Measurements from ENCODE around the gene PIEZO2. TPM values are rescaled to one million over a fixed set of nuclear protein-coding genes. Genes with fewer than 3 reads are reported as not detected.
"Not testable (repeated sequence)": the region's sequence is repeated elsewhere in the genome, so short reads cannot be mapped to it uniquely, and the experiment has no call there.

PIEZO2 gene
- polyA plus RNA-seq, 1 donor = 23.7 TPM

- no peak for DNase-seq
These were observed 222.7 kb downstream of the PIEZO2 start for GRCh38 chr18:10926621-10927161.

GRCh38 chr18:10924290-10924689, 225.1 kb downstream of the PIEZO2 start:
- no peak for DNase-seq

GRCh38 chr18:10923551-10924070, 225.8 kb downstream of the PIEZO2 start:
- DNase-seq = no peak

GRCh38 chr18:10923141-10923540, 226.2 kb downstream of the PIEZO2 start:
- DNase-seq = no peak

GRCh38 chr18:10922712-10923111, 226.7 kb downstream of the PIEZO2 start:
- DNase-seq = not testable (repeated sequence)

- not testable (repeated sequence) for DNase-seq
These were observed 229.1 kb downstream of the PIEZO2 start for GRCh38 chr18:10920309-10920708.

GRCh38 chr18:10919851-10920250, 229.5 kb downstream of the PIEZO2 start:
- DNase-seq = no peak

GRCh38 chr18:10916865-10917264, 232.5 kb downstream of the PIEZO2 start:
- DNase-seq = no peak

GRCh38 chr18:10916387-10916786, 233.0 kb downstream of the PIEZO2 start:
- DNase-seq = no peak

GRCh38 chr18:10915748-10916147, 233.6 kb downstream of the PIEZO2 start:
- DNase-seq = not testable (repeated sequence)

GRCh38 chr18:10914610-10915009, 234.8 kb downstream of the PIEZO2 start:
- not testable (repeated sequence) for DNase-seq

GRCh38 chr18:10913919-10914318, 235.4 kb downstream of the PIEZO2 start:
- no peak for DNase-seq

- DNase-seq = no peak
These were observed 236.4 kb downstream of the PIEZO2 start for GRCh38 chr18:10912790-10913545.

- DNase-seq = no peak
These were observed 239.6 kb downstream of the PIEZO2 start for GRCh38 chr18:10909724-10910123.

- no peak for DNase-seq
These were observed 240.6 kb downstream of the PIEZO2 start for GRCh38 chr18:10908760-10909159.

GRCh38 chr18:10907749-10908148, 241.6 kb downstream of the PIEZO2 start:
- no peak for DNase-seq

- DNase-seq = no peak
These were observed 248.0 kb downstream of the PIEZO2 start for GRCh38 chr18:10901329-10901728.

- no peak for DNase-seq
These were observed 248.9 kb downstream of the PIEZO2 start for GRCh38 chr18:10900435-10900834.

GRCh38 chr18:10899481-10899880, 249.9 kb downstream of the PIEZO2 start:
- DNase-seq = no peak

GRCh38 chr18:10898417-10898974, 250.9 kb downstream of the PIEZO2 start:
- no peak for DNase-seq

GRCh38 chr18:10896851-10897250, 252.5 kb downstream of the PIEZO2 start:
- no peak for DNase-seq

GRCh38 chr18:10895976-10896375, 253.4 kb downstream of the PIEZO2 start:
- no peak for DNase-seq

- DNase-seq = no peak
These were observed 254.9 kb downstream of the PIEZO2 start for GRCh38 chr18:10894501-10894900.

Measured in left kidney (tissue), 2 donors.